Superior temporal gyrus (tissue), 1 donor: ENCODE measurements around the gene ACP2.
"Not testable (repeated sequence)": the region's sequence is repeated elsewhere in the genome, so short reads cannot be mapped to it uniquely, and the experiment has no call there.

Source experiments
- DNase-seq: peaks from one replicate; pipeline ENCODE4 v3.0.0-alpha.2; 2016; ENCODE audit errors: extremely low spot score

Gene ACP2

DNA sequence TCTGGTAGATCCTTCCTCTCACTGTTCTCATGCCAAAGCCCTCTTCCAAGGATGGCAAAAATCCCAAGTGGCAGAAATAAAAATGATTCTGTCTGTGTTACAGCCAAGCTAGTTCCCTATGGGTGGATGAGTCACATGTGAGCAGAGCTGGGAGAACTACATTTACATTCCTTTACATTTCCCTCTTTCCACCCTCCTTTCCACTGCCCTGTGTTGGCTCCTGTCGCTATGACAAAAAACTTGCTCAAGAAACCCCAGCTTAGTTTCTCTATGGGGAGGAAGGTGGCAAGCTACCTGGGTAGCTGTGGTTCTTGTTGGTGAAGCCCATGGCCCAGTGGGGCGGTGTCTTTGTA, 44.0 kb downstream of the ACP2 start:
- peak; percentile 79 for DNase-seq

DNA sequence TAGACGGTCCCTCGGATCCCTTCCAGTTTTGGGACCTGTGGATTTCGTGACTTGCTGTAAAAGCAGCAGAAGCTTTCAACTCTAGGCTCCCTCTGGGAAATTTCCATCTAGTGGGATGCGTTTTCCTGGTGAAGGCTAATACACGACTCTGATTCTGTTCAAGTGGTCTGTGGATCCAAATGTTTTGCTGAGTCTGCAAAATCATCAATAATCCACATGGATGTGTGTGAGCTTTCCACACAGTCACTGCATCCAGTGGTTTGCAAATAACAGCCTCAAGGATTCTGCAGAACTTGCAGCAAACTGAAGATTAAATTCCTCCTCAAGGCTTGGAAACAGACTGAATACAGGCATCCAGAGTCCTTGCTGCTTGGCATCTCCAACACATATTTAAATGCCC, 46.0 kb downstream of the ACP2 start:
- no peak for DNase-seq

DNA sequence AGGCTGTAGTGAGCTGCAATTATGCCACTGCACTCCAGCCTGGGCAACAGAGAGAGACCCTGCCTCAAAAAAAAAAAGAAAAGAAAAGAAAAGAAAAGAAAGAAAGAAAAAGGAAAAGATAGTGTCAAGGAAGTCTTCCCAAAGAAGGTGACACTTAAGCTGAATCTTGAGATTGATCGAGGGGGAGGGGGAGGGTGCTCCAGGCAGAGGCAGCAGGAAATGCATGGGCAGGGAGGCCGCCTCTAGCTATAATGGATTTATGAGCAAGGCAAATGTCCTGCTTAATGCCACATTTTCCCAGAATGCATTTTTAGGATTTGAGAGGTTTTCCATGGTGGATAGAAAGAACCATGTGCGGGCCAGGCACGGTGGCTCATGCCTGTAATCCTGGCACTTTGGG, 47.6 kb downstream of the ACP2 start:
- no peak for DNase-seq

DNA sequence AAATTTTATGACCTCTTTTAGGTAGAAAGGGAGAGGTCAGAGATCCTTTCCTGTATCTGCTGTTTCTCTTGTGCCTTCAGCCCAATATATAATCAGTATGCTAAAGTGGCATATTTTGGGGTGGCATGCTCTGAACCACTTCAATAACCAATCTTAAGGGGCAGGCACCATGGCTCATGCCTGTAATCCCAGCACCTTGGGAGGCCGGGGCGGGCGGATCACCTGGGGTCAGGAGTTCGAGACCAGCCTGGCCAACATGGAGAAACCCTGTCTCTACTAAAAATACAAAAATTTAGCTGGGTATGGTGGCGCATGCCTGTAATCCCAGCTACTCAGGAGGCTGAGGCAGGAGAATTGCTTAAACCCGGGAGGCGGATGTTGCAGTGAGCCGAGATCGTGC, 50.5 kb downstream of the ACP2 start:
- DNase-seq = not testable (repeated sequence)

DNA sequence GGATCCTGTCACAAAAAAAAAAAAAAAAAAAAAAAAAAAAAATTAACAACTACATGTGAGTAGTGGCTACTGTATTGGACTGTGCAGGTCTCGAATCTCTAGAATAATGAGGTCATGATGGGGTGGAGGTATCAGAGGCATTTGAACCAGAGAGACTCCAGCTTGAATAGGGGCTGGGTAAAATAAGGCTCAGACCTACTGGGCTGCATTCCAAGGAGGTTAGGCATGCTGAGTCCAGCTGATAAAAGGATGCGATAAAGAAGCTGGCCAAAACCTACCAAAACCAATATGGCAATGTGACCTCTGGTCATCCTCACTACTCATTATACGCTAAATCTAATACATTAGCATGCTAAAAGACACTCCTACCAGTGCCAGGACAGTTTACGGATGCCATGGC, 56.5 kb downstream of the ACP2 start:
- no peak for DNase-seq

DNA sequence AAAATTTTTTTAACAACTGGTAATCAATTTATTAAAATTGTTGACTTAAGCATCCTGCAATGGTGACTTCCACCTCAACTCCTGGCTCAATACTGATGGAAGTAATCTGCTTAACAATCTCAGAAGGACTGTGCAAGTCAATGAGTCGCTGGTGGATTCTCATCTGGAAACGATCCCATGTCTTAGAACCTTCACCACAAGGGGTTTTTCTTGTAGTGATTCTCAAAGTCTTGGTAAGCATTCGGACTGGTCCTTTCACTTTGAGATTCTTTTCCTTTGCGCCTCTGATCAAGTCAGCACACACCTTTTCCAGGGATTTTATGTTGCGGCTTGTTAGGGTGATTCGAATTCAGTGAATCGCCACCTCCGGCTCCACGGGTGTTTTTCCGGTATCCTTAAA, 57.5 kb downstream of the ACP2 start:
- DNase-seq = not testable (repeated sequence)
